NCI-H1436 (cell line): ENCODE measurements around the gene SCAF4.
"Not testable (repeated sequence)": the region's sequence is repeated elsewhere in the genome, so short reads cannot be mapped to it uniquely, and the experiment has no call there.

ENCODE experiments used
- DNase-seq: peaks from one replicate; lab custom pipeline; 2025; lab: John Stamatoyannopoulos, UW

The SCAF4 gene

GRCh38 chr21:31641416-31641922 is 90.4 kb downstream of the SCAF4 start:
- DNase-seq: no peak

- DNase-seq: no peak
Observed at GRCh38 chr21:31636874-31637273, 95.0 kb downstream of the SCAF4 start.

- no peak for DNase-seq
Observed at GRCh38 chr21:31634993-31635392, 96.9 kb downstream of the SCAF4 start.

GRCh38 chr21:31631881-31632280 is 100.0 kb downstream of the SCAF4 start:
- DNase-seq: not testable (repeated sequence)

GRCh38 chr21:31629972-31630711 is 101.8 kb downstream of the SCAF4 start:
- DNase-seq: no peak

GRCh38 chr21:31624961-31625491 is 106.9 kb downstream of the SCAF4 start:
- DNase-seq: no peak

GRCh38 chr21:31624181-31624580 is 107.7 kb downstream of the SCAF4 start:
- DNase-seq: no peak

- no peak for DNase-seq
Observed at GRCh38 chr21:31623664-31624063, 108.3 kb downstream of the SCAF4 start.

GRCh38 chr21:31622397-31622796 is 109.5 kb downstream of the SCAF4 start:
- DNase-seq: no peak
